Renal cortex interstitium (tissue), 11 donors: ENCODE data around the gene KNL1. TPM values are rescaled to one million over a fixed set of nuclear protein-coding genes. Genes with fewer than 3 reads are reported as not detected.
A peak's percentile ranks its signal among the peaks of the same experiment; 100 is the strongest.
"Not testable (repeated sequence)": the region's sequence is repeated elsewhere in the genome, so short reads cannot be mapped to it uniquely, and the experiment has no call there.

Experiments used
- DNase-seq, 11 donors: peaks; one replicate each; pipeline ENCODE4 v3.0.0-alpha.2; 2013; ENCODE audit warnings: low read depth in 9 of 11, low spot score in 4 of 11; ENCODE audit errors: extremely low read depth in 1 of 11
- polyA plus RNA-seq, 3 donors: library from polyadenylated mRNA; unstranded; fragments of 120-200 nt; gene quantifications; one replicate each; pipeline ENCODE4 v1.2.1, GENCODE V29; 2013; ENCODE audit not compliant: insufficient read length in 3 of 3

The KNL1 gene
- polyA plus RNA-seq, 3 donors, result 19.0 to 25.6 (median 20.4) TPM

DNA sequence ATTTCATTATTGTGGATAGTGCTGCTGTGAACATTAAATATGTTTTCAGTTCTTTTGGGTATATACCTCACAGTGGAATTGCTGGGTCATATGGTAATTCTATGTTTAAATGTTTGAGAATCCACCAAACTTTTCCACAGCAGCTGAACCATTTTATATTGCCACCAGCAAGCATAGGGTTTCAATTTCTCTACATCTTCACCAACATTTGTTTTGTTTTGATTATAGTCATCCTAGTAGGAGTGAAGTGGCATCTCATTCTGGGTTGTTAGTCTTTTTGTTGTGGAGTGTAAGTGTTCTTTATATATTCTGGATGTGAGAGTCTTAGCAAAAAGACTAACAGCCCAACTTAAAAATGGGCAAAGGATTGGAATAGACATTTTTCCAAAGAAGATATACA is 18.9 kb upstream of the KNL1 start:
- DNase-seq, result no peak

DNA sequence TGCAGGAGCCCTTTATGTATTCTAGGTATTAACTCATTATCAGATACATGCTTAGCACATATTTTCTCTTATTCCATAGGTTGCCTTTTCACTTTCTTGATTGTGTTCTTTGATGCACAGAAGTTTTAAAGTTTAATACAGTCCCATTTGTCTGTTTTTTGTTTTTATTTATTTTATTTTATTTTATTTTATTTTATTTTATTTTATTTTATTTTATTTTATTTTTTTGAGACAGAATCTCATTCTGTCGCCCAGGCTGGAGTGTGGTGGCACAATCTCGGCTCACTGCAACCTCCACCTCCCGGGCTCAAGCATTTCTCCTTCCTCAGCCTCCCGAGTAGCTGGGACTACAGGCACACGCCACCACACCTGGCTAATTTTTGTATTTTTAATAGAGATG is 17.1 kb upstream of the KNL1 start:
- not testable (repeated sequence) for DNase-seq

DNA sequence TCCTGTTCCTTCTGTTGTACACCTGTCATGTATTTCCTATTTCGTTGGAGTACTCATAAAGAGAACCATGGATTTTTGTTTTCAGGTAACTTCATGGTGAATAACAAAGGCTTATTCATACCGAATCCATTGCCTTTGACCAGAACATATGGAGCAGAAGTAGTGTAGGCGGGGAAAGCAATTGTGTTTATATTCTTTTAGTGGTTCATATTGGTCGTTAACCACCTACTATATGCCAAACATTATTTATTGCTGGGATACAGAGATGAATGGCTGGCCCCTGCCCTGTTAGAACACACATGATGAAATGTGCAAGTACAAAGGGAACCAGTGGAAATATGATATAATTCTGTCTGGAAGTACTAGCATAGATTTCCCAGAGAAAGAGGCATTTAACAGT is 15.2 kb upstream of the KNL1 start:
- no peak for DNase-seq

DNA sequence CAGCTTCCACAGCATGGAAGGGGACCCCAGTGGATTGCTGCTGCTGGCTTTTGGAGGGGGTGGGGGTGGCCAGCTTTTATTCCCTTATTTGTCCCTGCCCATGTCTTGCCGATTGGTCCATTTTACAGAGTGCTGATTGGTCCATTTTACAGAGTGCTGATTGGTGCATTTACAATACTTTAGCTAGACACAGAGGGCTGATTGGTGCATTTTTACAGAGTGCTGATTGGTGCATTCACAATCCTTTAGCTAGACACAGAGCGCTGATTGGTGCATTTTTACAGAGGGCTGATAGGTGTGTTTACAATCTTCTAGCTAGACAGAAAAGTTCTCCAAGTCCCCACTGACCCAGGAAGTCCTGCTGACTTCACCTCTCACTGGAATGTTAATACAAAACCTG is 12.3 kb upstream of the KNL1 start:
- not testable (repeated sequence) for DNase-seq

DNA sequence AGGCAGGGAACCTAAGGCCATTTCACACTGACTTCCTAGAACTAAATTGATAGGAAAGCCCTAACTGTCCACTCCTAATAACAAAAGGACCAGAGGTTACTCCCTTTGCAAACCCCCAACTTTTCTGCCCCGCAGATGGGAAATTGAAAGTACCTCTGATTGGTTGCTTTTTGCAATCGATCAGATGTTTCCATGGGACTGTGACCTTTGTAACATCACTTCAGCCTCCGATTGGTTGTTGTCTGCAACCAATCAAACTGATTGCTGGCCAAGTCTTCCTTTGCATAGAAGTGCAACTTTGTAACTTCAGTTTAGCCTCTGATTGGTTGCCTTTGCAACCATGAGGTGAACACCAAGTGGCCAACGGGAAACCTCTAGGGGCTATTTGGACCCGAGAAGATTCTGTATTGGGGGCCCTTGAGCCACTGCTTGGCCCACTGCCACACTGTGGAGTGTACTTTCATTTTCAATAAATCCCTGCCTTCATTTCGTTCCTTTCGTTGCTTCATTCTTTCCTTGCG is 11.3 kb upstream of the KNL1 start:
- DNase-seq, result no peak

DNA sequence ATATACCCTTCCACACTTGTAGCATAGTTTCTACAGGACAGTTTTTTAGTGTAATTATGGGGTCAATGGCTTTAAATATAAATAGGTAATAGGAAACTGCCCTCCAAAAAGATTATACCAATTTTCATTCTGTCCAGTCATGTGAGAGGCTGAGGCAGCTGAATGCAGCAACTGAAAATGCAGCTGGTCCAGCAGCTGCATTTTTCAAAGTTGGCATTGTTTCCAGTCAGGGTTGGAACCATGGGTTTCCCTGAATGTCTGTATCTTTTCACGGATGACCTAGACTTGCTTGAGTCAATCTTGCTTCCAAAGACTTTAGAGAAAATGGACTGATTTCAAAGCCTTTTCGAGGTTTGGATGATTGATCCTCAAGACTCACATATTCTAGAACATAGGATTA is 9.9 kb upstream of the KNL1 start:
- no peak for DNase-seq

DNA sequence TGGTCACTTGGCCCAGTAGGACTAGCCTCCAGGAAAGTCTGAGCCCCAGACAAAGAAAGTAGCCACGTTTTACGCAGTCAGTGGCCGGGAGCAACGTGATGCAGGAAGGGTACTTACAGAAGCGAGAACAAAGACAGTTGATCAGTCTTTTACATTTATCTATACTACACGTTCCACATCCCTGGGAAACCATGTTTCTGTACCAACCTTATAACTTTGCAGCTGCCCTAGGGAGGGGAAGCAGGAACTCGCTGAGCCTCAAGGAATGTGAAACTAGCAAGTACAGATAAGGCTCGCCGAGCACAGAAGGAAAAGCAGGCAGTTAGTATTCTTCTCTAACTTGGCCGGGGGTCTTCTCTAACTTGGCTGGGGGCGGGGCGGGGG is 3.4 kb upstream of the KNL1 start:
- no peak for DNase-seq

DNA sequence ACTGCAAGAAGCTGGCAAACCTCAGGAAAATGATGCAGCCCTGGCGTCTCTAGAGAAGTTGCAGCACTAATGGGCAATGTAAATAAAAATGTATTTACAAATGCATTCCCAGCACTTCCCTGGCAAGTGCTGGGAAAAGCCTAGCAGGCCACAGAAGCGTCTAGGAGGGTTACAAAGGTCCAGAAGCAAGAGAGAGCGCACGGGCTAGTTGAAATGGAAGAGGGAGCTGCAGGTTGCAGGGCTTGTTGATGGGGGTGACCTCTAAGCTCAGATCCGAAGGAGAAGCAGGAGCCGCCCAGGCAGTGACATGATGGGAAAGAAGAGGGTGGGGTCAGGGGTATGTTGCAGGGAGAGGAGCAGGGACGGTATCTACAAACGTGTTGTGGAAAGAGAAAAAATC is 2.7 kb upstream of the KNL1 start:
- DNase-seq, result no peak

DNA sequence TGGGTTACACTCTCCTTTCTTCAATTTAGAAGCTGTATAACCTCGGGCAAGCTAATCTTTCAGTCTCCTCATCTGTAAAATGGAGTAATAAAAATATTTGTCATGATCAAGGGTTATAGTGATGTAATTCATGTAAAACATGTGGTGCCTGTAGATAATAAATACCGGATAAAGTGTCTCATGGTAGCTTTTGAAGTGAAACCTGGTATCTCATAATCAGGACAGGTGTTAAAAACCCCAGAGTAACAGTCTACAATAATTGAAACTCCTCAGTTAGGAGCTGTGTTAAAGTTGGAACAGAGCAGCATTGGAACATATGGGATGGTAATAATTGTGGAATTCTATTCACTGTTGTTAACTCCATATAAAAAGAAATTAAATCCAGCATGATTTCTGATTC is 884 bp upstream of the KNL1 start:
- DNase-seq, result no peak

DNA sequence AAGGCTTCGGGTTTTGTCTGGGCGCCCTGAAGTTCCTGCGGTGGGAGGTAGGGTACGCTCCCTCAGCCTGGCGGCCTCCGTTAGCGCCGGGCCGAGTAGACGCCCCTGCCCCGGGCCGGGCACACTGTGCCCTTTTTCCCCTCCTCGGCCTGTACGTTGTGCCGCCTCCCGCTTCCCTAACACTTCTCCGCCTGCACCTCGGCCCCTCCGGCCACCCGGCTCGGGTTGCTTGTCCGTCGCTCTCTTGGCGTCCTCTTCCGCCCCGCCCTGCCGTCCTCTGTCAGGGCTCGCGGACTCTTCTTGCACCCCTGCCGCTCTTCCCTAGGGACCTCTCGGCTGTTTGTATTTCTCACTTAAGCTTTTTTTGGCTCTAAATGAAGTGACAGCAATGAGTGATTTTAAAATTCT is 384 bp downstream of the KNL1 start:
- DNase-seq, result peak in 6 of 11 donors; percentile 29 to 62 (median 46)

DNA sequence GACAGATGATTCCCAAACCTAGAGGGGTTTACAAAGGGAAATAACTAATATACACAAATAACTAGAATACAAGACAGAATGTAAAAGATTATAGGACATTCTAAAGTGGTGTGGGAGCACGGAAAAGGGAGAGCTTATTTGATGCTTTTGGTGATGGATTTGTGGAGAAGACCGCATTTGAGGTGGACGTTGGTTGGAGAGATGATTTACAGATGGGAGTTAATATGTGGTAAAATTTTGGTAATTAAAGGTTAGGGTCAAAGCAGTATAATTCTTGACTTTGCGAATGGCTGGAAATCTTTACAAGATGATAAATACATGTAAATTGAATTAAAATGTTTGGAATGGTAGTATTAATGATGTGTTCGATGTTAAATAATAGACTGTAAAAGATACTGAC is 1.2 kb downstream of the KNL1 start:
- DNase-seq, result no peak

DNA sequence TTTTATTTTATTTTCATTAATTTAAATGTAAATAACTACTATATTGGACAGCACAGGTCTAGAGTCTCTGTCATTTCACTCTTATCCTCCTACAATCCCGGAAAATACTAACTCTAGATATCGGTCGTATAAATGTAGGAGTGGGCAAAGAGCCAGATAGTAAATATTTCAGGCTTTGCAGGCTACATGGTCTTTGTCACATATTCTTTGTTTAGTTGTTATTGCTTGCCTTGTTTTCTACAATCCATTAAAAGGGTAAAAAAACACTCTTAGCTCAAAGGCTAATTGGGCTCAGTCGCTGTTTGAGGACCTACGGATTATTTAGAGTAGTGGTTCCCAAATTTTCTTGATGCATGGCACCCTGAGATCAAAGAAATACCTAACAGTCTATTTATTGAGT is 1.7 kb downstream of the KNL1 start:
- DNase-seq, result no peak

DNA sequence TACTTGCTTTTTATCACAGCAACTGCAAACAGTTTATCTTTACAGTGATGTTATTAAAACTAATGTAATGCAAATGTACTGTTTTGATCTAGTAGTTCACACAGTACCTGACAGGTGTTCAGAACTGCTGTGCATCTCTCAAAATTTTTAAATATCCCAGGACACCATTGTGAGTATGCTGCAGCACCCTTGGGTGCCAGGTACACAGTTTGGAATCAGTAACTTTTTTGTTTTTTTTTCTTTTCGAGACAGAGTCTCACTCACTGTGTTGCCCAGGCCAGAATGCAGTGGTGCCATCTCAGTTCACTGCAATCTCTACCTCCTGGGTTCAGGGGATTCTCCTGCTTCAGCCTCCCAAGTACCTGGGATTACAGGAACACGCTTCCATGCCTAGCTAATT is 3.0 kb downstream of the KNL1 start:
- DNase-seq, result no peak

DNA sequence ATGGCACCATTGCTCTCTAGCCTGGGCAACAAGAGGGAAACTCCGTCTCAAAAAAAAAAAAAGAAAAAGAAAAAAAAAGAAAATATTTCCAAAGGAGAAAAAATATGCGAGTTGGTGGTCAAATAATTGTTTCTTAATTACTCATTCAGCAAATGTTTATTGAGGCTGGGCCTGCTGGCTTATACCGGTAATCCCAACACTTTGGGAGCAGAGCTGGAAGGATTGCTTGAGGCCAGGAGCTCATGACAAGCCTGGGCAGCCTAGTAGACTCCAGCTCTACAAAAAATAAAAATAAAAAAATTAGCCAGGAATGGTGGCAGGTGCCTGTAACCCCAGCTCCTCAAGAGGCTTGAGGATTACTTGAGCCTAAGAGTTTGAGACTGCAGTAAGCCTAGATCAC is 4.1 kb downstream of the KNL1 start:
- no peak for DNase-seq

DNA sequence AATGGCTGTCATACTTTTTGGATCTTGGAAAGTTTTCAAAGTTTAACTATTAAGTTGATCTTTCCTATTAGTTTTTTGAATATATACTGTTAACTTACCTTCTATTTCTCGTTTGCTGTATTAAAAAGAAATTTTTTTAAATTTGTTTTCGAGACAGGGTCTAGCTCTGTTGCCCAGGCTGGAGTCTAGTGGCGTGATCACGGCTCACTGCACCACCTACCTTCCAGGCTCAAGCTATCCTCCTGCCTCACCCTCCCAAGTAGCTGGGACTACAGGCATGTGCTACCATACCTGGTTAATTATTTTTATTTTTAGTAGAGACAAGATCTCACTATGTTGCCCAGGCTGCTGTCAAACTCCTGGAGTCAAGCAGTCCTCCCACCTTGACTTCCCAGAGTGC is 4.6 kb downstream of the KNL1 start:
- no peak for DNase-seq

DNA sequence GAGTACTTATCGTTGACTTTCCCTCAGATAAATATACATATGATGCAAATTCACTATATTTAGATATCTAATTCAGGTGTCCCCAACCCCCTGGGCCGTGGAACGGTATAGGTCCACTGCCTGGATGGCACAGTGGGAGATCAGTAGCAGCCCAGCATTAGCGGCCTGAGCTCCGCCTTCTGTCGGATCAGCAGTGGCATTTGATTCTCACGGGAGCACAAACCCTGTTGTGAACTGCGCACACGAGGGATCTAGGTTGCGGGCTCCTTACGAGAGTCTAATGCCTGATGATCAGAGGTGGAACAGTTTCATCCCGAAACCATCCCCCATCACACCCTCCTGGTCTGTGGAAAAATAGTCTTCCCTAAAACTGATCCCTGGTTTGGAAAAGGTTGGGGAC is 6.9 kb downstream of the KNL1 start:
- no peak for DNase-seq

DNA sequence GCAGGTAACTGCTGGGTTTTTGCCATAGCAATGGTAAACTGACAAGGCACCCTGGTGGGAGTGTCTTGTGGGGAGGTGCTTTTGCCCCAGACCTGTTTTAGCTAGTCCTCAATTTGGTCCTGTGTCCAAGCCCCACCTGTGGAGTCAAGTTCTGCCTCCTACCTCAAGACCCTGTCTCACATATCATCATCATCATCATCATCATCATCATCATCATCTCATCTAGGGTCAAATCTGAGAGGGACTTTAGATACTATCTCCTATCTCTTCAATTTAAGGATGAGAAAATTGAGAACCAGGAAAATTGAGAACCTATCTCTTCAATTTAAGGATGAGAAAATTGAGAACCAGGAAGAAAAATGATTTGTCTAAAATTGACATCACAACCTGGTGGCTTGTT is 9.9 kb downstream of the KNL1 start:
- no peak for DNase-seq

DNA sequence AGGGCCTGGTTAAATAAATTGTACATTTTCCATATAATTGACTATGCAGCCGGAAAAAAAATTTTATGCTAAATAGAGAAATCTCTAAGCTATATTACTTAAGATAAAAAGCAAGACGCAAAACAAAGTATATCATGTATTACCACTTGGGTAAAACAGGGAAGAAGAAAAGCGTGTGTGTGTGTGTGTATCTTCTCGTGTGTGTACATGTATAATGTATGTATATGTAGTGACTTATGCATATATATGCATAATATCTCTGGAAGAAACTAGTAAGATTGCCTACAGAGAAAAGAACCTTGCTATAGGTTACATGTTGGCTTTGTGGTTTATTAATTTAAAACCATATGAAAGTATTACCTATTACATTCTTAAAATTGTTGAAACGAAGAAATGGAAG is 19.0 kb downstream of the KNL1 start:
- DNase-seq, result no peak

DNA sequence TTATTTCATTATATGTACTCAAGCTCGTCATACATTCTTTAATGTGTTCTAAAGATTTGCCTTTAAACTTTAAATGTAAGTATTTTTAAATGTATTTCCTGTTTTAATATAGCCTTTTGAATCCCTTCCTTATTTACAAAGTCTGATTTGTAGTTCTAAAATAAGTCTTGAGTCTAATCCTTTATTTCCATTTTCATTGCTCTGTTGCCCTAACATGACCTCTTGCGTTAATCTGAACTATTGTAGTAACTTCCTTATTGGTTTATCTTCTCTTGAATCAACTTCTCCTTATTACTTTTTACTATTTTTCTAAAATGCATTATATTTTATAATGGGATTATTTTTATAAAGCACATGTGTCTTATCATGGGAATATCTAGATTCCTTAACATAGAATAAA is 24.0 kb downstream of the KNL1 start:
- no peak for DNase-seq

DNA sequence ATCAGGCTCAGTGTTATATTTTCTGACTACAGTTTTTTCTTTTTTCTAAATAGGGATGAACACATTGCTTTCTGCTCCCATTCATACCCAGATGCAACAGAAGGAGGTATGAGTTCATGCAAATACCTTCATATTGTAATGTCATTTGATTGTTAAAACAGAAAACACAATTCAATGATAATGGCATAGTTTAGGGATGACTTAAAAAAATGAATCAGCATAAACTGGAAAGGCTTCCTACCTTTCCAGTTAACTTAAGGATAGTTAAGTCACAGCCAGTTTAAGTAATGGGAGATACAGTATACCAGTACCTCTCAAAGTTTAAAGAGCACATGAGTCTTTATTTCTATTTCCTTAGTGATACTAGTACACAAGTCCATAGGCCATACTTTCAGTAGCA is 24.9 kb downstream of the KNL1 start:
- no peak for DNase-seq

DNA sequence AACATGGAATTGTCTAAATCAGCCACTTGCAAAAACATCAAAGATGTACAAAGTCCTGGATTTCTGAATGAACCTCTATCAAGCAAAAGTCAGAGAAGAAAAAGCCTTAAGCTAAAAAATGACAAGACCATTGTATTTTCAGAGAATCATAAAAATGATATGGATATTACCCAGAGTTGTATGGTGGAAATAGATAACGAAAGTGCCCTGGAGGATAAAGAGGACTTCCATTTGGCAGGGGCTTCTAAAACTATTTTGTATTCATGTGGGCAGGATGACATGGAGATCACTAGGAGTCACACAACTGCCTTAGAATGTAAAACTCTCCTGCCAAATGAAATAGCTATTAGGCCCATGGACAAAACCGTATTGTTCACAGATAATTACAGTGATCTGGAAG is 29.3 kb downstream of the KNL1 start:
- DNase-seq, result no peak

DNA sequence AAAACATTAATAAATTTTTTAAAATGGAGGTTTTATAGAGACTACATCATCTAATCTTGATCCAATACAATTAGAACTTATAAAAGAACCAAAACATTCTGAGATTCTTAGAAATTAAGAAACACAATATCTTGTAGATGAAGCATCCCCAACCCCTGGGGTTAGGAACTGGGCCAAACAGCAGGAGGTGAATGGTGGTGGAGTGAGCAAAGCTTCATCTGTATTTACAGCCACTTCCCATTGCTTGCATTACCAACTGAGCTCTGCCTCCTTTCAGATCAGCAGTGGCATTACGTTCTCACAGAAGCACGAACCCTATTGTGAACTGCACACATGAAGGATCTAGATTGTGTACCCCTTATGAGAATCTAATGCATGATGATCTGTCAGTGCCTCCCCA is 36.3 kb downstream of the KNL1 start:
- no peak for DNase-seq
